ENCODE results near the gene RAB4A. TPM values are rescaled to one million over a fixed set of nuclear protein-coding genes. Genes with fewer than 3 reads are reported as not detected.

The RAB4A gene
- total and polyA plus RNA-seq, 2 of the 4 experiments (the other 2 are of a cell fraction): 25.6 to 26.2 TPM

DNA sequence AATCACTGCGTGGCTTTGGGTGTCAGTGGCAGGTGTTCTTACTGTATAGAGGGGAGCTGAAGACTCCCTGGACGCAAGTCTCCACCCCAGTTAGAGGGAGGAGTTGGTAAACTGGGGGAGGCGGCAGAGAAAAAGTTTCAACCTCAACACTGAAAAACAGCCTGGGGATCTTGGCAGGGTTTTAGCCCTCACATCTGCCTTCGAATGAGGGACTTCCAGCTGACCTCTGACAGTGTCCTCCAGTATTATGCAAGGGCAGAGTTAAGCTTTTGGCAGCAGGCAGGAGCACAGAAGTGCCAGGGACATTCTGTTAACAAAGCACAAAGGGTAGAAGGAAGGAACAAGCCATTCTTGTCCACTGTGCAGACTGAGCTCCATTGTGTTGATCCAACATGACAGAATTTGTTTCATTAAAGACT, 41.2 kb upstream of the RAB4A start:
- Histone ChIP-seq H2AK5ac (ENCODE audit: low read depth, low read length) (no peak overlapping the region), H3K27me3 (ENCODE audit: control insufficient read depth, insufficient read depth, low read length) (peaks cover 31% of the 10 kb centered on the region), H3K56ac (ENCODE audit: extremely low read depth, insufficient read depth, low read length) (no peak overlapping the region), H2BK20ac (ENCODE audit: low read depth, low read length) (no peak overlapping the region), H3K18ac (ENCODE audit: low read depth, low read length) (no peak overlapping the region), H3K4me3 (ENCODE audit: insufficient read depth, low read depth, low read length) (no peak overlapping the region), H3K9me3 (ENCODE audit: control insufficient read depth, insufficient read depth, low read length) (no peaks in the 10 kb centered on the region), H3K9ac (ENCODE audit: low read depth, low read length) (no peak overlapping the region), H4K91ac (ENCODE audit: insufficient read depth, low read depth, low read length) (no peak overlapping the region), H4K5ac (ENCODE audit: low read depth, low read length) (no peak overlapping the region), H2BK120ac (ENCODE audit: low read depth, low read length) (no peak overlapping the region), H2BK15ac (ENCODE audit: low read depth, low read length) (no peak overlapping the region), H3K27ac (ENCODE audit: insufficient read depth, low read length) (no peak overlapping the region), H3K4me2 (ENCODE audit: low read depth, low read length) (no peak overlapping the region; the same call in 1 of the 2 replicates), H2AFZ (replicated peaks; ENCODE audit: low read length, poor library complexity) (no peak overlapping the region), H3K23ac (ENCODE audit: low read depth, low read length) (no peak overlapping the region), H4K20me1 (ENCODE audit: insufficient read depth, low read length) (no peaks in the 10 kb centered on the region), H2BK5ac (ENCODE audit: low read depth, low read length, poor library complexity, severe bottlenecking) (no peak overlapping the region), H3K79me1 (ENCODE audit: low read depth in 1 of 2, low read length in 2 of 2) (no peaks in the 10 kb centered on the region), H3K36me3 (ENCODE audit: control insufficient read depth, insufficient read depth, low read length) (no peaks in the 10 kb centered on the region), H3K9me1 (ENCODE audit: insufficient read depth, low read length) (no peaks in the 10 kb centered on the region), H2AK9ac (replicated peaks; ENCODE audit: low read depth, low read length, poor library complexity) (no peak overlapping the region), H4K8ac (ENCODE audit: low read depth in 2 of 2, low read length in 2 of 2) (no peak overlapping the region), H3K14ac (replicated peaks; ENCODE audit: low read depth, low read length) (no peak overlapping the region), H3K4me1 (ENCODE audit: control insufficient read depth, insufficient read depth, low read length) (peaks cover 5% of the 10 kb centered on the region; the same call in 1 of the 2 replicates), H3K4ac (ENCODE audit: low read depth, low read length) (no peak overlapping the region)
- BruUV-seq (replicated peaks): no TSS peak
- ATAC-seq (ENCODE audit: low read depth): peak; percentile 25; the same call in 1 of the 2 replicates
- dilution Hi-C loops (cut with HindIII; ENCODE audit: low sequenced_read_pairs, unreplicated experiment) (no loop called here), in situ Hi-C loops (cut with MboI; ENCODE audit: low sequenced_read_pairs) (loop anchor here (10.0 kb wide), 1 partner anchor 495 kb away; the partner anchor contains the start of gene RHOU), intact Hi-C loops (cut with micrococcal nuclease) (loop anchor here (5.0 to 10.0 kb wide), 4 partner anchors 112 to 395 kb away; no protein-coding TSS in a partner anchor)
- TF ChIP-seq POLR2A (IDR thresholded peaks at IDR 0.05; ENCODE audit: low read depth, low read length): no peak
- TF ChIP-seq MXI1 (IDR thresholded peaks at IDR 0.05; ENCODE audit: borderline replicate concordance, low read depth, low read length): no peak
- TF ChIP-seq MAZ (IDR thresholded peaks at IDR 0.05; ENCODE audit: borderline replicate concordance, low read depth, low read length): no peak
- TF ChIP-seq, protein P1, sequence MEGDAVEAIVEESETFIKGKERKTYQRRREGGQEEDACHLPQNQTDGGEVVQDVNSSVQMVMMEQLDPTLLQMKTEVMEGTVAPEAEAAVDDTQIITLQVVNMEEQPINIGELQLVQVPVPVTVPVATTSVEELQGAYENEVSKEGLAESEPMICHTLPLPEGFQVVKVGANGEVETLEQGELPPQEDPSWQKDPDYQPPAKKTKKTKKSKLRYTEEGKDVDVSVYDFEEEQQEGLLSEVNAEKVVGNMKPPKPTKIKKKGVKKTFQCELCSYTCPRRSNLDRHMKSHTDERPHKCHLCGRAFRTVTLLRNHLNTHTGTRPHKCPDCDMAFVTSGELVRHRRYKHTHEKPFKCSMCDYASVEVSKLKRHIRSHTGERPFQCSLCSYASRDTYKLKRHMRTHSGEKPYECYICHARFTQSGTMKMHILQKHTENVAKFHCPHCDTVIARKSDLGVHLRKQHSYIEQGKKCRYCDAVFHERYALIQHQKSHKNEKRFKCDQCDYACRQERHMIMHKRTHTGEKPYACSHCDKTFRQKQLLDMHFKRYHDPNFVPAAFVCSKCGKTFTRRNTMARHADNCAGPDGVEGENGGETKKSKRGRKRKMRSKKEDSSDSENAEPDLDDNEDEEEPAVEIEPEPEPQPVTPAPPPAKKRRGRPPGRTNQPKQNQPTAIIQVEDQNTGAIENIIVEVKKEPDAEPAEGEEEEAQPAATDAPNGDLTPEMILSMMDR (conservative IDR thresholded peaks at IDR 0.05; ENCODE audit: low read depth, low read length): no peak
- 0% methylated on average over 1 of the region's 4 CpGs; no CpG with 5 or more reads in 1 of the 2 experiments for WGBS, 2 experiments (ENCODE audit: extremely low coverage in 2 of 2, insufficient read length in 1 of 2)
- ChIA-PET POLR2A (ENCODE audit: unreplicated experiment) (no interaction called here), CTCF (interaction anchor here (0.8 to 0.9 kb wide), 2 partner anchors 25 to 495 kb away, joined by 3 read pairs; no protein-coding TSS in a partner anchor)
- DNase-seq: no peak

Measured in IMR-90 (cell line).